GM19395 (cell line): ENCODE results near the gene P2RY11.

Source experiments
- ATAC-seq: cut with Tn5 transposase; IDR thresholded peaks from one replicate; pipeline ENCODE4 v1.9.1; 2021; ENCODE audit warnings: mild to moderate bottlenecking, moderate library complexity; ENCODE audit not compliant: unreplicated experiment

Gene P2RY11

GRCh38 chr19:10138879-10139795 lies 27.6 kb downstream of the P2RY11 start:
- ATAC-seq = no peak

DNA sequence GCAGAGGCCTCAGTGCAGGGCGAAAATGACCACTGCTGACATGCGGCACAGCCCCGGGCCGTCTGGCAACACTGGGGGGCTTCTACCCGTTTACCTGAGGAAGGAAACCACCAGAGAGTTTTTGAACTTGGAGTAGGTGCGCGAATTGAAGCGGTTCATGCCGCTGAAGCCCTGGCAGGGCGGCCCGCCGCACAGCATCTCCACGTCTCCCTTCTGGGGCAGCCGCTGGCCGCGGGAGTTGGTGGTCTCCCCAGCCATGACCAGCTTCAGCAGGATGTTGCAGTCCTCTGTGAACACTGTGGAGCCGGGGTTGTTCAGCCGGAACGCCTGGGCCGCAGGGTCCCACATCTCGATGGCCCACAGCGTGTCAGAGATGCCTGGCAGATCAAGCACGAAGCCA lies 28.5 kb downstream of the P2RY11 start:
- no peak for ATAC-seq

GRCh38 chr19:10141479-10141878 lies 30.0 kb downstream of the P2RY11 start:
- ATAC-seq = no peak

DNA sequence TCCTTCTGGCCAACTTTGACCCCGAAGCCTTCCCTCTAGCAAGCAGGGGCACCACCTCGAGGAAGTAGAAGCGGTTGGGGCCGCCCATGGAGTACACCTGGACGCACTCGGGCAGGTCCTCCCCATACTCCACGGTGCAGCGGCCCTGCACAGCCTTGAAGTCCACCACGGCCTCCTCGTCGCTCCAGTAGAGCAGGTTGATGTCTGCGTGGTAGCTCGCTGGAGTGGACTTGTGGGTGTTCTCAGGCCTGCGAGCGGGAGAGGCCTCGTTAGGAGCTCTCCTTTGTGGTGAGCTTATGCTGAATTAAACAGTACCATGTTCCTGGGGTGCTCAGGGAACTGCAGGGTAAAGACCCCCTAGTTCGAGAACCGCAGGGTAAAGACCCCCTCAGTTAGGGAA lies 30.5 kb downstream of the P2RY11 start:
- ATAC-seq = no peak

DNA sequence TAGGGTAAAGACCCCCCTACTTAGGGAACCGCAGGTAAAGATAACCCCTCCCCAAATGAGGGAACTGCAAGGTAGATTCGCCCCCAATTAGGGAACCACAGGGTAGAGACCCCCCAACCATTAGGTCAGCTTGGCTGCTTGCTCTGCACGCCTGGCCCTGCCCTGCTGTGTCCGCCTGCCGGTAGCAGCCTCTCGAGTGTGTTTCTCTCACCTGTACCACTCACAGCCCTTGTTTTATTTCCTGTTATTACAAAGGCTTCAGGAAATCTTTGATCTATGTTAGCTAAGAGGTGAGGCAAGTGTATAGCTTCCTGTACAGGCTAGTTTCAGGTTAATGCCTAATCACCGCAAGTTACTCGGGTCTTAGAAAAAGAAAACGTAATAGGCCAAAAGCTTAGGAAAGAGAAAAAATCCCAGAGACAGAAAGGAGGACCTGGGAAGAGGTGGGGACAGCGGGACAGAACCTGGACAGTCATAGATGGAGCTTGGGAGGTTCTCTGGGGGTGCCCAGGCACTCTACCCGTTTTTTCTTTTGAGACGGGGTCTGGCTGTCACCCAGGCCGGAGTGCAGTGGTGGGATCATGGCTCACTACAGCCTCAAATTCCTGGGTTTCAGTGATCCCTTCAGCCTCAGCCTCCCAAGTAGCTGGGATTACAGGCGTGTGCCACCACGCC lies 31.3 kb downstream of the P2RY11 start:
- ATAC-seq = no peak

DNA sequence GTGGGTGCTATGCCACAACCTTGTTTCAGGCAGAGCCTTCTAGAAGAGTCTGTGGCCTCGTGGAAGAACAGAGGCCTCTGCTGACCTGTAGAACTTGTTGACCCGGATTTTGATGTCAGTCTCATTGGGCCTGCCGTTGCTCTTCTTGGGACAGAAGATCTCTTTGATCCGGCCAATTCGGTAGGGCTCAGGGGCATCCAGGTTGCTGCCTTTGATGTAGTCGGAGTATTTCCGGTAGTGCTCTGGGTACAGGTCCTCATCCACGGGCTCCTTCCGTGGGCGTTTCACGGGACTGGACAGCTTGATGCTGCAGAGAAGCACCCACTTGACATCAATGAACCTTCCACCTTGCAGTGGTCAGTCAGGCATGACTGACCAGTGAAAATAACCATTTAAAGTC lies 32.2 kb downstream of the P2RY11 start:
- ATAC-seq = no peak

DNA sequence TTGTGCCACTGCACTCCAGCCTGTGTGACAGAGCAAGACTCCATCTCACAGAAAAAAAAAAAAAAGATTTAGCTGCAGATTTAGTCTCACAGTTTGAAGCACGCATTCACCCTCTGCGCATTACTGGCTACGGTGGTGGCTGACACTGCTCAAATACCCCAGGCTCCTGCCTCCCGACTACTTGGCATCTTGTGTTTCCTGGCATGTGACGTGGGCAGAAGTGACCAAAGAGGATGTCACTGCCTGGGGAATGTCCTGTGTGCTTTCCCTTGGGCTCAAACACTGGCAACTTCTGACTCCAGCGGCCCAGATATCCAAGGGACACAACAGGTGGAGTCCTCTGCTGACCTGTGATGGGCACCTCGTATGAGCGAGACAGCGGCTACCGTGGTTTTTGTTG lies 32.9 kb downstream of the P2RY11 start:
- no peak for ATAC-seq

- no peak for ATAC-seq
These were observed 33.5 kb downstream of the P2RY11 start for GRCh38 chr19:10145031-10145430.

GRCh38 chr19:10146142-10146541 lies 34.6 kb downstream of the P2RY11 start:
- ATAC-seq = no peak

DNA sequence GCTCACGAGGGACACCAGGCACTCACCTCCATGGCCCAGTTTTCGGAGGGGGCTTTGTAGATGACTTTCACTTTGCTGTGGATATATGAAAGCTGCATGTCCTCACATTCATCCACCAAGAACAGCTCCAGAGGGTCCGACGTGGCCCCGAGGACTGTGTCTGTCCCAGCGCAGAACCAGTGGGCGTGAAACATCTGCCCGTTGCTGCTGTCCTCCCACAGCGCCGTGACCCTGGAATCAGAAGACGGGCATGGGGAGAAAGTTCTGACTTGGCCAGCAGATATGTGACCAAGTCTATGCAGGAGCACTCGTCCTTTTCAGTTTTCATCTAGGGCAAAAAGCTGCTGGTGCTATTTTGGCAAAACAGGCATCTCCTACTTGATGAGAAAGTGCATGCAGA lies 37.9 kb downstream of the P2RY11 start:
- no peak for ATAC-seq

DNA sequence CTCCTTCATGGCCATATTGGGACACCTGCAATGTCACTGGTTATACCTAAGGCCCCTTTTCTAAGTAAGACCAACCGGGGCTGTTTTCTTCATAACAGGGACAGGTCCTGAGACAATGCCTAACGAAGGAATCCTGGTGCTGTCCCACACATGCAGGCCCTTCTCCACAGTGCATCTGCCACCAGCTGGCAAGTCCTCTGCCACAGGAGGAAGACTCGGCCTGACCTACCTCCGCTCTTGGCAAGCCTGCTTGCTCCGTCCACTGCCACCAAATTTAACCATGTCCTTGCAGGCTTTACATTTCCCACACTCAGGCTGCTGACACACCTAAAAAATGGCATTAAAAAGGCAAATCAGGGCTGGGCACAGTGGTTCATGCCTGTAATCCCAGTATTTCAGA lies 40.0 kb downstream of the P2RY11 start:
- no peak for ATAC-seq

GRCh38 chr19:10152100-10152499 lies 40.6 kb downstream of the P2RY11 start:
- no peak for ATAC-seq

GRCh38 chr19:10155839-10156238 lies 44.3 kb downstream of the P2RY11 start:
- ATAC-seq = no peak

- ATAC-seq = no peak
These were observed 46.6 kb downstream of the P2RY11 start for GRCh38 chr19:10158071-10158470.

- no peak for ATAC-seq
These were observed 47.0 kb downstream of the P2RY11 start for GRCh38 chr19:10158485-10158884.

- ATAC-seq = no peak
These were observed 48.1 kb downstream of the P2RY11 start for GRCh38 chr19:10159610-10160009.

- ATAC-seq = no peak
These were observed 52.0 kb downstream of the P2RY11 start for GRCh38 chr19:10163536-10163935.
